ENCODE measurements around the gene DGKA.

The DGKA gene

GRCh38 chr12:55931780-55932550, 1.0 kb downstream of the DGKA start:
- no peak for DNase-seq (ENCODE audit: low read depth)

DNA sequence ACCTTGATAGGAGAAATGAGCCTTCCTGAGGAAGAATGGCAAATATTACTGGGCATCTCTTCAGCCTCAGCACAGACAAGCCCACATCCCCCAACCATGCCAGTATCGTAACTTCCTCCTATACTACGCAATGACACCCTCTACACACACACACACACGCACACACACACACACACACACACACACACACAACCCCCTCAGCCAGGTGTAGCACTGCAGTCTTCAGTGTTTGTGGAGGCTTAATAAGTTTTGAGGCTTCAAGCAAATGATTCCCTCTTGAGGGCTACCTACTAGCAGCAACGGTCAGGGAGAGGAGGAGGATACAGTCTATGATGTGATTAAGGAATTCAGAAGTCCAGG, 1.6 kb downstream of the DGKA start:
- DNase-seq (ENCODE audit: low read depth), result peak; percentile 26

- no peak for DNase-seq (ENCODE audit: low read depth)
Observed at GRCh38 chr12:55933169-55933798, 2.3 kb downstream of the DGKA start.

DNA sequence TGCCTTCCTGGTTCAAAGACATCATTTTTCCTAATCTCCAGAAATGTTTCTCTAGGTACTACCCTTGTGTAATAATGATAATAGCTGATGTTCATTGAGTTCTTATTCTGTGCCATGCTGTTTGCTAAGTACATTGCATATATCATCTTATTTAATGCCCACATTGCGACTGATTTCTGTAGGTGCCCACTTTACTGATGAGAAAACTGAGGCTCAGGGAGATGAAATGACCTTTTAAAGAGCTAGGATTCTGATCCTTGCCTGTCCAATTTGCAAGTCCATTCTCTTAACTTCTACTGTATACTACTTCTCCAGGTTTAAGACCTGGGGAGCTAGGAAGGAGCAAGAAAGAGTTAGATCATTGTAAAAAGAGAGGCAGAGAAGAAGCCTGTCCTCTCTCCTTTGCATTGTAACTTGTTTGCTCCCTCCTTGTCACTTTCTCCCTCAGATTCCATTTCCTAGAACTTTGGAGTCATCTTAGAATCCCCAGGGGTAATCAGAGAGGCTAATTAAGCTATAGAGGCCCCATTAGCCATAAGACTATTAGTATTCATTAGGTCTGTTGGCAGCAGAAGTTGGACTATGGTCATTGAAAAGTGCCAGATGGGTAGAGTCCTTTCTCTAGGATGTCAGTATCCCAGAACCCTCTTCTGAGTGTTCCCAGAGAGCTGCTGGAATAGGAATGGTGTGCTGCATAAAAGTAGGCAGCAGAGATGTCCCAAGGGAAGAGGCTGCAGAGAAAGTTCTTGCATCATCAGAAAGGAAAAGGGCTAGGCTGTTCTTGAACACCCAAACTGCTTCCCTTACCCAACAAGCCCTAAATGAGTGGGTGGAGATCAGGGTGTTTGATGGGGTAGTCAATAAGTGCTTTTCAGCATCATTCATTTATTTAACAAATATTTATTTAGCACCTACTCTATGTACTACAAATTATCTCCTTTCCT, 3.1 kb downstream of the DGKA start:
- no peak for DNase-seq (ENCODE audit: low read depth)

DNA sequence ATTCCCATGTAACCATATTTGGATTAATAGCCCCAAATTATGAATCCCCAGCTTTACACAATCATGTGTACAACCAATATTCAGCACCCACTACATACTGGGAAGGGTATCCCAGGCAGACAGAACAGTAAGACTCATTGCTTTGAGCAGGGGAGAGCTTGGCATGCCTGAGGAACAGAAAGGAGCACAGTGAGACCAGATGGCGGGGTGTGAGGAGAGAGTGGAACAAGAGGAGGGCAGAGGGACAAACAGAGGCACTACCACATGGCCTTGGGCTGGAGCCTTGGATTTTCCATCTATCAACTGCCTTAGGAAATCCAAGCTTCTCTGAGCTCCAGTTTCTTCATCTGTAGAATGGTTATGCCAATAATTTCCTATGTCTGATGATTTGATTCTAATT, 3.8 kb downstream of the DGKA start:
- DNase-seq (ENCODE audit: low read depth), result no peak

DNA sequence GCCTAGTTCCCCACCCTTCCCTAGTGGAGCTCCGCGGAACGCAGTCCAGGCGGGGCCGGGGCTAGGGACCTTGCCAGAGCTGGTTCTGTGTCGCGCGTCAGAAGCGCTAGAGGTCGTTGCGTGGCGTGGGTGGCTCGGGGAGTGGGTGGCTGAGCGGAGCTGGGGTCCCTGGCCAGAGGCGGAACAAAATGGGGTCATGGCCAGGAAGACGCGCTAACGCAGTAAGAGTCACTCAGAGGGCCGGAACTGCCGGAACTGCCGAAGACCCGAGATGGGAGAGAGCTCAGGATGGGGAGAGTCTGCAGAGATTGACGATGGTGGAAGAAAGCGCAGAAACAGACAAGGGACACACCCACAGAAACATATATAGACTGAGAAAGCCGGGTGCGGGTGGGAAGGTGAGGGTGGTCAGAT, 4.8 kb downstream of the DGKA start:
- DNase-seq (ENCODE audit: low read depth), result no peak

GRCh38 chr12:55937981-55938380, 7.0 kb downstream of the DGKA start:
- DNase-seq (ENCODE audit: low read depth), result no peak

DNA sequence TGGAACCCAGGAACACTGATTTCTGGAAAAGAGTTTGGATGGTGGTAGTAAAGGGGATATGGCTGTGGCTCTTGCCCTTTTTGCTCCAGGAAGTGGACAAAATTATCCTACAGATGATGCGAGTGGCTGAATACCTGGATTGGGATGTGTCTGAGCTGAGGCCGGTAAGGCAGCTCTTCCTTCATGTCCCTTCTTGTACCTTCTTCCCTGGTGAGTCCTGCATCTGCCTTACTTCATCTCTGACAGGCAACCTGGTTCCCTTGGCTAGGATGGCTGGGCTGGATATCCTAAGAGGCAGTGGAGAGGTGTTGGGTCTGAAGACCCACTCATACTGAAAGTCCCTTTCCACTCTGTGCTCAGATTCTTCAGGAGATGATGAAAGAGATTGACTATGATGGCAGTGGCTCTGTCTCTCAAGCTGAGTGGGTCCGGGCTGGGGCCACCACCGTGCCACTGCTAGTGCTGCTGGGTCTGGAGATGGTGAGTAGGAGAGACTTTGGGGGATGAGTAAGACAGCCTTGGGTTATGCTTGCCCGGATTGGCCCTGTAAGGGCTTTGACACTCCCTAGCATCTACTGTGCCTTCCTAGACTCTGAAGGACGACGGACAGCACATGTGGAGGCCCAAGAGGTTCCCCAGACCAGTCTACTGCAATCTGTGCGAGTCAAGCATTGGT, 8.0 kb downstream of the DGKA start:
- DNase-seq (ENCODE audit: low read depth), result no peak

DNA sequence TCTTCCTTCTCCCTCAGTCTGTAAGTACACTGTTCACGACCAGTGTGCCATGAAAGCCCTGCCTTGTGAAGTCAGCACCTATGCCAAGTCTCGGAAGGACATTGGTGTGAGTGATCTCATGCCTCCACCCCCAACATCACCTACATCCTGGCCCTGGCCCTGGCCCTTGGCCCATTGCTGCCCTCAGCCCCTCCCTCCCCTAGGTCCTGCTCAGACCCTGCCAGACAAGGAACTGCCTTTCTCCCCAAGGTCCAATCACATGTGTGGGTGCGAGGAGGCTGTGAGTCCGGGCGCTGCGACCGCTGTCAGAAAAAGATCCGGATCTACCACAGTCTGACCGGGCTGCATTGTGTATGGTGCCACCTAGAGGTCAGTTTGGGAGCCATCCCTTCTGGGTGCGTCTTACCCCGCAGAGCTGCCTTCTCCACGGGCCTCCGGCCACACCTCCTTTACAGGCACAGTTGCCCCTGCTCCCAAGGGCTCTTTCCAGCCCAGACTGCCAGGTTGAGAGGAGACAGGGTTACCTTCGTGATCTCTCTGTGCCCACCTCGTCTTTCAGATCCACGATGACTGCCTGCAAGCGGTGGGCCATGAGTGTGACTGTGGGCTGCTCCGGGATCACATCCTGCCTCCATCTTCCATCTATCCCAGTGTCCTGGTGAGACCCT, 9.2 kb downstream of the DGKA start:
- peak; percentile 71 for DNase-seq (ENCODE audit: low read depth)

DNA sequence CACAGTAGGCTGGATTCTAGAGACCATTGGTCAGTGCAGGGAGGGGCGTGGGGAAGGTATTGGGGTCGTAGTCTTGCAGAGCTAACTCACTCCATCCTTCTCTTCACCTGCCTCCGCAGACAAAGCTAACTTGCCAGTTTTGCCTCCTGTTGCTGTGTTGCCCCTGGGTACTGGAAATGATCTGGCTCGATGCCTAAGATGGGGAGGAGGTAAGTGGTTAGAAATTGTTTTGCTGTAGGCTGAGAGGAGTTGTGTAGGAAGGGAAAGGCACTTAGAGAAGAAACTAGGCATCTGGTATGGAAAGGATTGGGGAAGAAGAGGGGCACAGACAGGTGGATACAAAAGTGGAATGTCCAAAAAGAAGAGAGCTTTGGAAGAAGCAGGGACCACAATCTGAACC, 11.1 kb downstream of the DGKA start:
- DNase-seq (ENCODE audit: low read depth), result no peak

DNA sequence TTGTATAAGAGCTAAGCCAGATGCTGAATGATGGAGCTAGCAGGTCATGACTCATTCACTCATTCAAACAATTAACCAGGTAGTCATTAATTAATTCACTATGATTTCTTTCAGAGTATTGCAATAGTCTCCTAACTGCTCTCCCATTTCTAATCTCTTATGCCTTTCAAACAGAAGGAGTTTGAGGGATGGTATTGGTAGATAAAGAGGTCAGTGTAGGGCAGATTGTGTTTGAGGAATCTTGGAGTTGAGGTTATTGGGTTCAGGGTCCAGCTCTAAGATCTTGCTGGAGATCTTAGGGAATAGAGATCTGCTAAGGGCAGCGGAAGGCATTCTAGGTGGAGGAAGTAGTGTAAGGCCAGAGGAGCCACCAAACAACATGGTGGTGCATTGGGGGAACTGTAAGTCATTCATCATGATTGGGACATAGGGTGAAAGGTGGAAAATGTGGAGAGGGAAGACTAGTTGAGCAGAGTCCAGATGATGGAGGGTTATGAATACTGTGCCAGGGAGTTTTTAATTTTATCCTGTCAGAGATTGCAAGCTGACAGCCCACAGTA, 11.7 kb downstream of the DGKA start:
- DNase-seq (ENCODE audit: low read depth), result no peak

GRCh38 chr12:55946553-55946952, 15.6 kb downstream of the DGKA start:
- no peak for DNase-seq (ENCODE audit: low read depth)

- no peak for DNase-seq (ENCODE audit: low read depth)
Observed at GRCh38 chr12:55955344-55955743, 24.4 kb downstream of the DGKA start.

- no peak for DNase-seq (ENCODE audit: low read depth)
Observed at GRCh38 chr12:55955800-55956508, 25.0 kb downstream of the DGKA start.

GRCh38 chr12:55957106-55957859, 26.3 kb downstream of the DGKA start:
- no peak for DNase-seq (ENCODE audit: low read depth)

GRCh38 chr12:55963760-55964159, 32.8 kb downstream of the DGKA start:
- no peak for DNase-seq (ENCODE audit: low read depth)

DNA sequence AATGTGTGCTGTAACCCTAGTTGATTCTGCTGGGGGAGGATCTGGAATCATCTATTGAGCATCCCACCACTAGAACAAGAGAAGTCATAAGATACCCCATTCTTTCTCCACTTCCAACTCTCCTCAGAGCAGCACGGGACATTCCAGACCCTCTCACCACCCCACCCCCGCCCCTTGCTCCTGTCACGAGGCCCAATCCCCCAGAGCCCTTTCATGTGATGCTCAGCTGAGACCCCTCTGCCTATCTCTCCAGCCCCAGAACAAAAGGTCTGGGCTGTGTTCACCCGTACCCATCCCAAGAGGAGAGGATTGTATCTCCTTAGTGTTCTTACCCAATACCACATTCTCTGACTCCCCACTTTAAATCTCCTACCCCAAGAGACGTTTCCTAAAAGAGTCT, 34.3 kb downstream of the DGKA start:
- no peak for DNase-seq (ENCODE audit: low read depth)

GRCh38 chr12:55965941-55966407, 35.0 kb downstream of the DGKA start, which contains the start of gene PMEL:
PMEL (minus strand) TSS chr12:55966042; CDS start chr12:55966011, 31 bp downstream.
- DNase-seq (ENCODE audit: low read depth), result no peak

DNA sequence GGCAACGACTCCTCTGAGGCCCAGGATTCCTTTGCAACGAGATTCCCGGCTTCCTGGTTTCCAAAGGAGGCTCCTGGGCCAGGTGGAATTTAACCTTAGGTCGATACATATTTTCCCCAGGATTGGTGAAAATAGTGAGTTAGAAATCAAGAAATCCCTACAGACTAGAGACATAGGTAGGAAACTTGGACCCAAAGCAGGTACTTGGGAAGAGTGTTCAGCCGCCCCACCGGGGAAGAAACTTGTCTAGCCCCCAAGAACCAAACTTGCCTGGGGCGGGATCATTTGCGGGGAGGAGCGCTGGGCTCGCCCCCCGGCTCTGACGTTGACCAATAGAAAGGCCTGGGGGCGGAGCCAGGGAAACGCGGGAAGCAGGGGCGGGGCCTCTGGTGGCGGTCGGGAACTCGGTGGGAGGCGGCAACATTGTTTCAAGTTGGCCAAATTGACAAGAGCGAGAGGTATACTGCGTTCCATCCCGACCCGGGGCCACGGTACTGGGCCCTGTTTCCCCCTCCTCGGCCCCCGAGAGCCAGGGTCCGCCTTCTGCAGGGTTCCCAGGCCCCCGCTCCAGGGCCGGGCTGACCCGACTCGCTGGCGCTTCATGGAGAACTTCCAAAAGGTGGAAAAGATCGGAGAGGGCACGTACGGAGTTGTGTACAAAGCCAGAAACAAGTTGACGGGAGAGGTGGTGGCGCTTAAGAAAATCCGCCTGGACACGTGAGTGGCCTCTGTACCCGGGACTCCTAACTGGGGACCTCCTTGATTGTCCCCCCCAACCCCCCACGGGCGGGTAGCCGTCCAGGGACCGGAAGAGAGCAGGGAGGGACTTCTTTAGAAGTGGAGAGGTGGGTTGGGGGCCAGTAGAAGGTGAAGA, 35.7 kb downstream of the DGKA start, which contains the start of gene CDK2:
CDK2 (plus strand) TSS at position 423 of the 874 bp plus-strand sequence; CDS start at position 602, 179 bp downstream.
- peak; percentile 78 for DNase-seq (ENCODE audit: low read depth)
